ENCODE data around the gene PRR14L. TPM values are rescaled to one million over a fixed set of nuclear protein-coding genes. Genes with fewer than 3 reads are reported as not detected.
"Not testable (repeated sequence)": the region's sequence is repeated elsewhere in the genome, so short reads cannot be mapped to it uniquely, and the experiment has no call there.

Gene PRR14L
- total RNA-seq, 1 experiment from 2014 or later = 7.2 TPM

GRCh38 chr22:31682751-31683150, 67.2 kb downstream of the PRR14L start:
- DNase-seq (ENCODE audit: low spot score) = no peak

DNA sequence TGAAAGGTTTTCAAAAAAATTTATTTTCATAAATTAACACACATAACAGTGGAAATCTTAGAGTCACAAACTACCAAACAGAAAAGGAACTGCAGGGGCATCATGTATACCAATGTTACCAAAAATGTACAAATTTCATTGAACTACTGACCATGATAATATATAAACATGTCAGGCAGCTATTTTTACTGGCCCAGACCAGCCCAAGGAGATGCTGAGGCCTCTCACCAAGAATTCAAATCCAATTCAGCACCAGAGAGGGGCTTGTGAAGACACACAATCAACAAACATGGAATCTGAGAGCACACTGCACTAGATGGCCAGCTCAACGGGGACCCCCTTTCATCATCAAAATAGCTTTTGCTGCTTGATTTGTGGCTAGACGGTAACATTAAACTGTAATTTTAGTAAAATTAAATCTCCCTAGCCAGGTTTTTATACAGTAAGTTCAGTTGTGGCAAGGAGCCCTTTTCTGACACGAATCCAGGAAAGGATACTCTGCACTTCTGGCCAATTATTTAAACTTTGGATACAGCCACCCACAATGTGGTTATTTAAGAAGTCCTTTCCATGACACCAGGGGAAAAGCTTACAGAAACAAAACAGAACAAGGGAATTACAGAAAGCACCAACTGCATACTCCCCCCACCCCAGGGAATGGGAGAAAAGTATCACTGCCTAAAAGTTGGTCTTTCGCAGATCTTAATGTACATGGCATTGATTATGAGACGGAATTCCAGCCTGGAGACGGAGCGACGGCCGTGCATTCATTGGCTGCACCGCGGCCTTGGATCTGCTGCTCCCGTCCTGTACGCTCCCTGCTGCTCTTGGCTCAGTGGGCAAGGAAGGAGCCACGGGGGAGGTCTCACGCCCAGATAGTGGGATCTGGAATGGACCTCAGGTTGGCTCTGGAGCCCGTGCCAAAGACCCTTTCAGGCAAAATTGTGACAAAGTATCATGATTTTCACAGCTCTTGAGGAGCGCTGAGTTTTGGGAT, 68.3 kb downstream of the PRR14L start:
- no peak for DNase-seq (ENCODE audit: low spot score)

DNA sequence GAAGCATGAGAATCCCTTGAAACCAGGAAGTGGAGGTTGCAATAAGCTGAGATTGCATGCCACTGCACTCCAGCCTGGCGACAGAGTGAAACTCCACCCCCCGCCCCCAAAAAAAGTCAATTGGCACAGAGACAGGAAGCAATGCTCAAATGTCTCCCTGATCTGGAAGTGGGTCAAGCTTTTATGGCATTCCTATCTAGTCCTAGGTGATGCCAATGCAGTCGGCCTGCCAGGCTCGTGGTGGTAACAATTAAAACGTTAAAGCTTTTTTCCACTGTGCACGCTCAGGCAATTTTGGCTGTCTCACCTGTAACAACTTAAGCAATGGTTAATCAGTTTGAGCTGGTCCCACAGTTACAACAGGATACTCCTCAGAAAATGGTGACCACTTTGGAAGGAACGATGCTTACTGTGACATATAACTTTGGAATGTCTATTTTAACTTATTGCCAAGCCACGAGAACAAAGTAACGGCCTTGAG, 69.0 kb downstream of the PRR14L start:
- peak; percentile 16 for DNase-seq (ENCODE audit: low spot score)

DNA sequence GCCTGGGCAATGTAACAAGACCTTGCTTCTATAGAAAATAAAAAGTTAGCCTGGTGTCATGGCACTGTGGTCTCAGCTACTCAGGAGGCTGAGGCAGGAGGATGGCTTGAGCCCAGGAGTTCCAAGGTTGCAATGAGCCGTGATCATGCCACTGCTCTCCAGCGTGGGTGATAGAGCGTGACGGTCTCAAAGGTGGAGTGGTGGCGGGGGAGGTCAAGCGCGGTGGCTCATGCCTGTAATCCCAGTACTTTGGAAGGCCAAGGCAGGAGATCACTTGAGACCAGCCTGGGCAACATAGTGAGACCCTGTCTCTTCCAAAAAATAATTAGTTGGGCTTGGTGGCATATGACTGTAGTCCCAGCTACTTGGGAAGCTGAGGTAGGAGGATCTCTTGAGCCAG, 71.2 kb downstream of the PRR14L start:
- no peak for DNase-seq (ENCODE audit: low spot score)

DNA sequence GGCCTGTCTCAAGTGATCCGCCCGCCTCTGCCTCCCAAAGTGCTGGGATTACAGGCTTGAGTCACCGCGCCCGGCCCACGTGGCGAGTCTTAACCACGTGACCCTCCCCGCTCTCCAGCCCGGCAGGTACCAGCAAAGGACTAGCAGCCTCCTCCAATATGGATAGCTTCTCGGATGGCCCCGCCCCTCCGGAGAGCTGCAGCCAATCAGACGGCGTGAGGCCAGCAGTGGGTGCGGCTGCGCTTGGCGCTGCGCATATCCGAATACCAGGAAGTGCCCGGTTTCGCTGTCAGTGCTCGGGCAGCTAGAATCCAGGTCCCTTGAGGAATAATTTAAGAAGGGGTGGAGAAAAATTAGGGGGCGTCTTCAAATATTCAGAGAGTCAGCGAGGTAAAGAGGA, 73.2 kb downstream of the PRR14L start:
- DNase-seq (ENCODE audit: low spot score) = no peak

GRCh38 chr22:31674219-31674618, 75.7 kb downstream of the PRR14L start:
- not testable (repeated sequence) for DNase-seq (ENCODE audit: low spot score)

- not testable (repeated sequence) for DNase-seq (ENCODE audit: low spot score)
Measured at GRCh38 chr22:31668849-31669248, 81.1 kb downstream of the PRR14L start.

- DNase-seq (ENCODE audit: low spot score) = no peak
Measured at GRCh38 chr22:31662668-31663037, 87.3 kb downstream of the PRR14L start.

DNA sequence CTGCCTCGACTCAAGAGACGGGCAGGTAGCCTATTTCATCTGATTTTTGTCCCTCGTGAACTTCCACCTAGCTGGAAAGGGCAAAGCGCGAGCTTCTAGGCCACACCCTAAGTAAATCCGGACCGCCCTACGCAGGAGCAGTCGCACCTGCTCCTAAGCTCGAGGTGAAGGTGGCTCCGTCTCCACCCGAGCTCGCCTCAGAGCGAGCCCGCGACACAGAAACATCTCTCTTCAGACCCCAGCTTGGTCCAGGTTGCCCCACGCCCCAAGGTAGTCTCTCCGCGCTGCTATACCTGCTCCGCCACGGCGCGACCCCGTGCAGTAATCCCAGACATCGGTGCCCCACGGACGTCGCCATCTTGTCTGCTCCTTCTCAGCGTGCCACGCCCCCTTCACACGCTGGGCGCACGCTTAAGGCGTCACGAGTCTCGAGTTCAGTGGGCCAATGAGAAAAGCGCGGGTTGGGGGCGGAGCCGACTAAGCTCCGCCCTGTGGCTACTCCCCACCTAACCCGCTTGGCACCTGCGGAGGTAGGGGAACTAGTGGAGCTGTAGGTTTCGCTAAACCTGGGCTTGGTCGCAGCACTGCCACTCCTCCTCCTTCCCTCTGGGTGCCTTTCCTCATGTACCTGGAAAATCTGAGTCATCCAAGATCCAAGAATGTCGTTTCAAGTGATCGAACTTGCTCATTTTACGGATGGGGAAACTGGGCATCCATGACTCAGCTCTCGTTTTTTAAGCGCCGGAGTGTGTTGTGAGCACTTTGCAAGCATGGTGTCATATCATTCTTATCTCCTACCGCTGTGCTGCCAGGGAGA, 87.9 kb downstream of the PRR14L start, which contains the start of gene PISD:
Gene PISD, minus strand, starts transcription at position 365 of the 817 bp plus-strand sequence. Its CDS starts 7 bp downstream, at position 358.
- peak; percentile 90 for DNase-seq (ENCODE audit: low spot score)

DNA sequence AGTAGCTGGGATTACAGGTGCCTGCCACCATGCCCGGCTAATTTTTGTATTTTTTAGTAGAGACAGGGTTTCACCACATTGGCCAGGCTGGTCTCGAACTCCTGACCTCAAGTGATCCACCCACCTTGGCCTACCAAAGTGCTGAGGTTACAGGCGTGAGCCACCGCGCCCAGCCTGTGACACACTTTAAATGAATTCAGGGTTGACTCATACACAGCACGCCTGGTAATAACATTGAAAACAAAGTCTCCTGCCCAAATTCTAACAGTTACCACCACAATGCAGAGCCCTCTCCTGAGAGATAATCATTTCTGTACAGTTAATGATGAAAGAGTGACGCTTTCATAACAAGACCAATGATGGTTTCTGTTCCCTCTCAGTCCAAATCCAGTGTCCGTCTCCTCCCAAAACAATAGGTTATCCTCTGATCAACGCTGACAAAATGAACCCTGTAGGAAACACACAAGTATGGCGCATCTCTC, 89.0 kb downstream of the PRR14L start:
- DNase-seq (ENCODE audit: low spot score) = not testable (repeated sequence)

DNA sequence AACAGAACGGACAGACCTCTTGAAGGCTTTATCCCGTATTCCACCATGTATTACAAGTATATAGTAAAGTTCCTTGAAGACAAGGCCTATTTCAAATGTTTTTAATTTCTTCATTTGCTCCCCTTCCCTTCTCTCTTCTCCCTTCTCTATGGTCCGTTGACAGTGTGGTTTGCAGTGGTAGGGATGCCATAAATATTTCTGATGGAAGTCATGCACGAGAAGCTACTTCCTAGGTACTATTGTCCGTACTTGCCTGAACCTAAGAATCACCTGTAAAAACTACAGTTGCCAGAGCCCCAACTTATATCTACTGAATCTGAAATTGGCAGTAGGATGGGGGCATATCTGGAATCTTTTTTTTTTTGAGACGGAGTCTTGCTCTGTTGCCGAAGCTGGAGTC, 90.7 kb downstream of the PRR14L start:
- no peak for DNase-seq (ENCODE audit: low spot score)

DNA sequence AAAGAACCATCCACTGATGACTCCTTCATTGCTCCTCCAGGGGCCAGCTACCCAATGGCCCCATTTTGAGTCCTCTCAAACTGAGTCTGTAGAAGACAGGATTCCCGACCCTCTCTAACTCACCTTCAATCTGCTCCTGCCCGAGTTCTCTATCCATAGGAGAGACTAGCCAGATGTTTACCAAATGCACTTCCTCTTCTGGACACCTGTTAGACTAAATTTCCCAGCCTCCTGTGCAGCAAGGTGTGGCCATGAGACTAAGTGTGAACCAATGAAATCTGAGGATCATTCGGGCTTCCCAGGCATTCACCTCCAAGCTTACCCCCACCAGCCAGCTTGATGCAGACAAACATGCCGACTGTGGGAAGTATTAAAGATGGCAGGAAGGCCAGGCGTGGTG, 95.5 kb downstream of the PRR14L start:
- no peak for DNase-seq (ENCODE audit: low spot score)

- no peak for DNase-seq (ENCODE audit: low spot score)
Measured at GRCh38 chr22:31653944-31654343, 96.0 kb downstream of the PRR14L start.

GRCh38 chr22:31652911-31653684, 96.8 kb downstream of the PRR14L start:
- DNase-seq (ENCODE audit: low spot score) = no peak

GRCh38 chr22:31652088-31652487, 97.8 kb downstream of the PRR14L start:
- no peak for DNase-seq (ENCODE audit: low spot score)

DNA sequence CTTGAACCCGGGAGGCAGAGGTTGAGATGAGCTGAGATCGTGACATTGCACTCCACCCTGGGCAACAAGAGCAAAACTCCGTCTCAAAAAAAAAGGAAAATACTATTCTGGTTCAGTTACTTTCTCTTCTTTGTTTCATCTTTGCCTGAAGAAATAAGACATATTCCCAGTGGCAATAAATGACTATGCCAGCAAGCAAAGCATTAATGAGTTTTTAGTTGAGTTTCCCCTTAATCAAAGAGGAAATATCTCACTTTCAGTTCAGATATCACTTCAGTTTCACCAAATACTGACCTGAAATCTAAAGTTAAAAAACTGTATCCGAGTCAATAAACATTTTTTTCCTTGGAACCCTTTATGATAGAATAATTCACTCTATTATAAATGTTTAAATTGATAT, 98.3 kb downstream of the PRR14L start:
- no peak for DNase-seq (ENCODE audit: low spot score)

DNA sequence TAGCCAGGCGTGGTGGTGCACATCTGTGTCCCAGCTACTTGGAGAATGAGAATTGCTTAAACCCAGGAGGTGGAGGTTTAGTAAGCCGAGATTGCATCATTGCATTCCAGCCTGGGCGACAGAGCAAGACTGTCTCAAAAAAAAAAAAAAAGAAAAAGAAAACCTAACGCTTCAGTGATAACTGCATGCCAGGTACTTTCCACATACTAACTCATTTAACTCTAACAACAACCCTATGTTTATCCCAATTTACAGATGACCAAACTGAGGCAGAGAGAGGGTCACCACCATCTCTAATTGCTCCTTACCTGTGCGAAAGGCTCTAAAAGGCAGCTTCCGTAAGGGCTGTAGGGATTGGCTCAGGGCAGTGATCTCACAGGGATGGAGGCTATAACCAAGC, 99.5 kb downstream of the PRR14L start:
- DNase-seq (ENCODE audit: low spot score) = peak; percentile 47

- no peak for DNase-seq (ENCODE audit: low spot score)
Measured at GRCh38 chr22:31647523-31648320, 102.2 kb downstream of the PRR14L start.

DNA sequence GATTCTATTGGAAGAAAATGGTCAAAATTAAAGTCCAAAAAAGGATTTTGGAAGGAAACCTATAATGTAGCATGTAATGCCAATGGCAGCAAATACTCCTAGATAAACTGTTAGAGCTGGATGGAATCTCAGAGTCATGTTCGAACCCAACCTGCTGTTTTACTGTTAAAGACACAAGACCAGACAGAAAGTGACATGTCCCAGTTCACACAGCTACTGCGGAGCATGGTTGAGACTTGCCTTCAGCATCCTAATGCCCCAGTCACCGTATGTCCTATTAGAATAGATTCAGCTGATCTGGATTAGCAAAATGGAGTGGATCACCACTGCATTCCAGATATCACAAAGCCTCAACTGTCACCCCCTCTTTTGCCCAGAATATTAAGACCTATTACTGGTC, 102.9 kb downstream of the PRR14L start:
- DNase-seq (ENCODE audit: low spot score) = no peak

DNA sequence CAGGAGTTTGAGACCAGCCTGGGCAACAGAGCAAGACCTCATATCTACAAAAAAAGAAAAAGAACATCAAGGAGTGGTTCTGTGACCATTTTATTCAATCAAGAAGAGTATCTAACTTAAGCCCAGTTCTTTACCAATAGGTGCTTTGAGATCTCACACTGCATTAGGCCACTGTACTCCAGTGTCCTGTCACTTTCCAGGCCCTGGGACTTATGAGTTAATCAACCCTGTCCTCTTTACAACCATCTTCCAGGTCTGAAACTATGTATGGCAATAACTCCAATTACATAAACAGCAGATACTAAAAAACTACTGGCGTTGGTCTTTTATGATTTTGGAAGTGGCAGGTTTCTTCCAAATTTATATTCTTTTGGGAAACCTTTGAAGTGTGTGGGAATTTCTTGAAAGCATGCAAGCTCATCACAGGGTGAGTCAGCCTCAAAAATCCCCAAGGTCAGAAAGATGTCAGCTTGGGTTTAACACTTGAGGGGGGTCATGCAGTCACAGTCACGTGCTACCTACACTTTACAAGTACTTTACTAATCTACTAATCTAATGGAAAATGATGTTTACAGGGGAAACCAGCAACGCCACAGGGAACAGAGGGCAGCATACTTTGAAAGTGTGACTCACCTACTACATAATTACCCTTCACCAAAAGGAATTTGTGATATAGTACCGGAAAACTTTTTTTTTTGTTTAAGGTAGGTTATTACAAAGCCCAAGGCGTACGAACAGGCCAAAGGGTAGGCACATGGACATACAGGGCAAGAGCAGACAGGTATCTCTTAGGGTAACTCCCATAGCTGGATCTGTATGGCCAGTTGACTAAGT, 103.5 kb downstream of the PRR14L start:
- DNase-seq (ENCODE audit: low spot score) = peak; percentile 84
